C4-2B (cell line): Measurements from ENCODE around the gene ZNF385B.

ENCODE experiments used
- H3K27ac ChIP-seq: fragments of 450-650 bp; 2 replicates; pipeline ENCODE4 v1.5.1; 2017
- CTCF ChIP-seq: fragments of 450-650 bp; conservative IDR thresholded peaks from 2 replicates; pipeline ENCODE4 v1.5.1; 2017; ENCODE audit warnings: mild to moderate bottlenecking
- ZFX ChIP-seq: fragments of 450-650 bp; IDR thresholded peaks from 2 replicates; pipeline ENCODE4 v1.6.1; 2017

Gene ZNF385B

GRCh38 chr2:179749210-179749609 lies 112.2 kb downstream of the ZNF385B start:
- no peak overlapping the region for H3K27ac ChIP-seq
- TF ChIP-seq CTCF, result no peak
- no peak for TF ChIP-seq ZFX

- TF ChIP-seq CTCF (no peak), ZFX (no peak)
- H3K27ac ChIP-seq, result no peak overlapping the region
Measured at GRCh38 chr2:179746981-179747380, 114.4 kb downstream of the ZNF385B start.

- no peak overlapping the region for H3K27ac ChIP-seq
- TF ChIP-seq CTCF (no peak), ZFX (no peak)
Measured at GRCh38 chr2:179745635-179746256, 115.7 kb downstream of the ZNF385B start.

GRCh38 chr2:179744401-179744800 lies 117.0 kb downstream of the ZNF385B start:
- no peak for TF ChIP-seq CTCF
- H3K27ac ChIP-seq, result no peak overlapping the region

- no peak overlapping the region for H3K27ac ChIP-seq
- TF ChIP-seq ZFX (no peak), CTCF (no peak)
Measured at GRCh38 chr2:179741317-179741716, 120.1 kb downstream of the ZNF385B start.

- H3K27ac ChIP-seq, result no peak overlapping the region
- TF ChIP-seq ZFX (no peak), CTCF (no peak)
Measured at GRCh38 chr2:179729966-179730365, 131.4 kb downstream of the ZNF385B start.

- no peak for TF ChIP-seq ZFX
- no peak for TF ChIP-seq CTCF
- H3K27ac ChIP-seq, result no peak overlapping the region
Measured at GRCh38 chr2:179726461-179727180, 134.8 kb downstream of the ZNF385B start.
